Hepatocyte (in vitro differentiated cells): ENCODE data around the gene BARX2.

Source experiments
- EZH2 ChIP-seq: fragments of 200-600 bp; sonication (generic); IDR thresholded peaks from 2 replicates; pipeline ENCODE4 v1.6.1; 2016; ENCODE audit warnings: antibody characterized with exemption, mild to moderate bottlenecking, borderline replicate concordance
- TF ChIP-seq, protein P1 (sequence below): fragments of 200-600 bp; sonication (generic); IDR thresholded peaks from 2 replicates; pipeline ENCODE4 v1.5.1; 2016; ENCODE audit warnings: antibody characterized with exemption, mild to moderate bottlenecking; ENCODE audit not compliant: poor library complexity

- TF ChIP-seq, protein P1, sequence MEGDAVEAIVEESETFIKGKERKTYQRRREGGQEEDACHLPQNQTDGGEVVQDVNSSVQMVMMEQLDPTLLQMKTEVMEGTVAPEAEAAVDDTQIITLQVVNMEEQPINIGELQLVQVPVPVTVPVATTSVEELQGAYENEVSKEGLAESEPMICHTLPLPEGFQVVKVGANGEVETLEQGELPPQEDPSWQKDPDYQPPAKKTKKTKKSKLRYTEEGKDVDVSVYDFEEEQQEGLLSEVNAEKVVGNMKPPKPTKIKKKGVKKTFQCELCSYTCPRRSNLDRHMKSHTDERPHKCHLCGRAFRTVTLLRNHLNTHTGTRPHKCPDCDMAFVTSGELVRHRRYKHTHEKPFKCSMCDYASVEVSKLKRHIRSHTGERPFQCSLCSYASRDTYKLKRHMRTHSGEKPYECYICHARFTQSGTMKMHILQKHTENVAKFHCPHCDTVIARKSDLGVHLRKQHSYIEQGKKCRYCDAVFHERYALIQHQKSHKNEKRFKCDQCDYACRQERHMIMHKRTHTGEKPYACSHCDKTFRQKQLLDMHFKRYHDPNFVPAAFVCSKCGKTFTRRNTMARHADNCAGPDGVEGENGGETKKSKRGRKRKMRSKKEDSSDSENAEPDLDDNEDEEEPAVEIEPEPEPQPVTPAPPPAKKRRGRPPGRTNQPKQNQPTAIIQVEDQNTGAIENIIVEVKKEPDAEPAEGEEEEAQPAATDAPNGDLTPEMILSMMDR: no peak
- TF ChIP-seq EZH2: no peak
Measured at GRCh38 chr11:129352676-129353075, 23.0 kb upstream of the BARX2 start.
